ENCODE measurements around the gene DSC1.

- no peak for TF ChIP-seq CTCF (IDR thresholded peaks at IDR 0.05)
- no peak for TF ChIP-seq EZH2phosphoT487 (IDR thresholded peaks at IDR 0.05)
- TF ChIP-seq EZH2 (IDR thresholded peaks at IDR 0.05): no peak
These were observed 69.4 kb downstream of the DSC1 start for GRCh38 chr18:31093294-31093693.
